GM12878 (cell line): ENCODE measurements around the gene RCAN1. TPM values are rescaled to one million over a fixed set of nuclear protein-coding genes. Genes with fewer than 3 reads are reported as not detected.

Source experiments
- ATAC-seq: fragments of 200-7000 bp; cut with Tn5 transposase; 3 replicates; pipeline ENCODE4 v1.9.1; 2020; ENCODE audit warnings: mild to moderate bottlenecking, moderate library complexity
- BruUV-seq: library from RNA; stranded (reverse); fragments of 400-500 nt; replicated peaks from 2 replicates; lab custom pipeline; 2021; lab: Mats Ljungman, UMichigan
- CTCF ChIA-PET: fragments of 300-600 bp; sonication (Branson Sonifier 250); formaldehyde crosslinking; extraction: SDS; loops from one replicate; lab custom pipeline; 2021; ENCODE audit warnings: inconsistent platforms; lab: Yijun Ruan, JAX
- POLR2A ChIA-PET: fragments of 350-600 bp; formaldehyde crosslinking; extraction: SDS; loops from one replicate; lab custom pipeline; 2021; ENCODE audit warnings: inconsistent platforms; lab: Charles Lee
- RAD21 ChIA-PET: fragments of 300-600 bp; sonication (Branson Sonifier 250); formaldehyde crosslinking; loops from one replicate; lab custom pipeline; 2023; ENCODE audit warnings: antibody characterized with exemption; ENCODE audit not compliant: unreplicated experiment; lab: Charles Lee
- SMC1A ChIA-PET: fragments of 300-600 bp; sonication (Branson Sonifier 250); formaldehyde crosslinking; loops from one replicate; lab custom pipeline; 2023; ENCODE audit not compliant: unreplicated experiment, uncharacterized antibody; lab: Charles Lee
- DNase-seq: peaks from one replicate; pipeline ENCODE4 v3.0.0-alpha.2; 2011; ENCODE audit warnings: low read depth, low spot score
- FAIRE-seq: peaks from 3 replicates; lab custom pipeline; 2011; peaks lifted over from hg19 to GRCh38; lab: Jason Lieb, UNC
- H2AFZ ChIP-seq: 2 replicates; pipeline ENCODE4 v1.6.0; 2011; ENCODE audit warnings: low read depth, low read length, control low read depth; ENCODE audit not compliant: control insufficient read depth
- H3K27ac ChIP-seq: 2 replicates; pipeline ENCODE4 v1.5.1; 2011; ENCODE audit warnings: control low read depth; ENCODE audit not compliant: control insufficient read depth, insufficient read depth
- H3K27me3 ChIP-seq, 2 experiments: replicated peaks in 1 of 2; 2 replicates each; pipeline versions ENCODE4 v1.6.0 to v1.6.1; 2011; ENCODE audit warnings: low read length in 1 of 2; ENCODE audit not compliant: control insufficient read depth in 2 of 2, insufficient read depth in 2 of 2
- H3K36me3 ChIP-seq, 2 experiments: 2 replicates each; pipeline ENCODE4 v1.5.1; 2011; ENCODE audit warnings: low read length in 1 of 2; ENCODE audit not compliant: control insufficient read depth in 2 of 2, insufficient read depth in 2 of 2
- H3K4me1 ChIP-seq: 2 replicates; pipeline ENCODE4 v1.6.1; 2011; ENCODE audit warnings: mild to moderate bottlenecking, low read length, moderate library complexity, mixed read lengths; ENCODE audit not compliant: control insufficient read depth, insufficient read depth
- H3K4me2 ChIP-seq: 2 replicates; pipeline ENCODE4 v1.6.0; 2011; ENCODE audit warnings: control low read depth; ENCODE audit not compliant: control insufficient read depth, insufficient read depth
- H3K4me3 ChIP-seq: fragments of 200-600 bp; sonication (generic); 2 replicates; pipeline ENCODE4 v1.5.1; 2016
- H3K79me2 ChIP-seq: 2 replicates; pipeline ENCODE4 v1.6.0; 2011; ENCODE audit warnings: low read length; ENCODE audit not compliant: control insufficient read depth, insufficient read depth
- H3K9ac ChIP-seq: 2 replicates; pipeline ENCODE4 v1.8.0; 2011; ENCODE audit warnings: low read length, control low read depth, mixed read lengths; ENCODE audit not compliant: control insufficient read depth, insufficient read depth
- H3K9me3 ChIP-seq: replicated peaks from 3 replicates; pipeline ENCODE4 v1.5.1; 2011; ENCODE audit warnings: mild to moderate bottlenecking, low read length; ENCODE audit not compliant: control insufficient read depth, insufficient read depth
- H4K20me1 ChIP-seq: 2 replicates; pipeline ENCODE4 v1.6.0; 2011; ENCODE audit not compliant: control insufficient read depth, insufficient read depth
- BCL11A ChIP-seq: IDR thresholded peaks from 2 replicates; pipeline ENCODE4 v1.6.1; 2011; ENCODE audit warnings: low read depth, low read length
- CBX3 ChIP-seq: fragments of 200-600 bp; sonication (generic); IDR thresholded peaks from 2 replicates; pipeline ENCODE4 v1.6.1; 2016; ENCODE audit warnings: low read depth, borderline replicate concordance
- CTCF ChIP-seq, 3 experiments: IDR thresholded peaks in 2 of 3; conservative IDR thresholded peaks in 1 of 3; 2 replicates each; pipeline ENCODE4 v1.5.1; 2011; ENCODE audit warnings: low read depth in 3 of 3, low read length in 3 of 3, mild to moderate bottlenecking in 3 of 3, control low read depth in 2 of 3, moderate library complexity in 2 of 3, inconsistent platforms in 1 of 3, mixed read lengths in 1 of 3; ENCODE audit not compliant: control insufficient read depth in 2 of 3, insufficient read depth in 1 of 3; ENCODE audit errors: extremely low read depth in 1 of 3
- DPF2 ChIP-seq: fragments of 450-650 bp; IDR thresholded peaks from 2 replicates; pipeline ENCODE4 v1.6.1; 2017; ENCODE audit warnings: mild to moderate bottlenecking
- E2F8 ChIP-seq: fragments of 450-650 bp; IDR thresholded peaks from 2 replicates; pipeline ENCODE4 v1.6.1; 2018; ENCODE audit warnings: mild to moderate bottlenecking, low read depth, moderate library complexity; ENCODE audit not compliant: partially characterized antibody
- EED ChIP-seq: sonication (generic); IDR thresholded peaks from 2 replicates; pipeline ENCODE4 v1.6.1; 2016; ENCODE audit warnings: antibody characterized with exemption, low read depth
- ETV6 ChIP-seq, 2 experiments: fragments of 450-650 bp in 1 of 2; IDR thresholded peaks in 1 of 2; conservative IDR thresholded peaks in 1 of 2; 2 replicates each; pipeline ENCODE4 v1.6.1; 2014; ENCODE audit warnings: antibody characterized with exemption in 1 of 2, borderline replicate concordance in 1 of 2, low read depth in 1 of 2, mild to moderate bottlenecking in 1 of 2, moderate library complexity in 1 of 2
- EZH2 ChIP-seq: IDR thresholded peaks from 2 replicates; pipeline ENCODE4 v1.6.1; 2012; ENCODE audit warnings: low read depth, mild to moderate bottlenecking, control low read depth, inconsistent platforms, low read length, borderline replicate concordance; ENCODE audit not compliant: control insufficient read depth
- GABPA ChIP-seq: IDR thresholded peaks from 2 replicates; pipeline ENCODE4 v1.6.1; 2014; ENCODE audit warnings: antibody characterized with exemption, low read depth, mild to moderate bottlenecking, inconsistent platforms
- KAT2A ChIP-seq: conservative IDR thresholded peaks from 2 replicates; pipeline ENCODE4 v1.6.1; 2011; ENCODE audit warnings: low read depth, low read length; ENCODE audit not compliant: control insufficient read depth
- MYC ChIP-seq: IDR thresholded peaks from 2 replicates; pipeline ENCODE4 v1.6.1; 2011; ENCODE audit warnings: mild to moderate bottlenecking, low read length, moderate library complexity, inconsistent platforms; ENCODE audit not compliant: insufficient read depth, insufficient replicate concordance, insufficient read length, severe bottlenecking
- NRF1 ChIP-seq: conservative IDR thresholded peaks from 2 replicates; pipeline ENCODE4 v1.6.1; 2011; ENCODE audit warnings: mild to moderate bottlenecking, low read depth, low read length, improper control_type of control experiment
- POLR2A ChIP-seq: IDR thresholded peaks from 2 replicates; pipeline ENCODE4 v1.6.1; 2011; ENCODE audit warnings: low read depth, mild to moderate bottlenecking, low read length
- SMAD1 ChIP-seq: fragments of 450-650 bp; IDR thresholded peaks from 2 replicates; pipeline ENCODE4 v1.6.1; 2018; ENCODE audit warnings: mild to moderate bottlenecking, low read depth; ENCODE audit not compliant: partially characterized antibody
- TARDBP ChIP-seq: IDR thresholded peaks from 2 replicates; pipeline ENCODE4 v1.6.1; 2016; ENCODE audit warnings: borderline replicate concordance
- ZSCAN29 ChIP-seq: fragments of 450-650 bp; IDR thresholded peaks from 2 replicates; pipeline ENCODE4 v1.6.1; 2017; ENCODE audit warnings: mild to moderate bottlenecking, moderate library complexity
- WGBS: methylation state at CpG from one replicate; pipeline ENCODE4 v1.1.6; 2016; ENCODE audit warnings: low lambda C conversion rate; ENCODE audit not compliant: insufficient replicate concordance, insufficient coverage; ENCODE audit errors: missing lambda C conversion rate; 5-methylcytosine and 5-hydroxymethylcytosine counted together
- in situ Hi-C: fragments of 300-500 bp; cut with MboI; formaldehyde crosslinking; loops from 9 replicates; pipeline ENCODE4 v1.14.3; 2018; ENCODE audit warnings: mixed read lengths
- intact Hi-C: fragments of 100-400 bp; cut with micrococcal nuclease; formaldehyde crosslinking; loops from one replicate; pipeline ENCODE4 v1.14.2; 2022; ENCODE audit not compliant: unreplicated experiment
- polyA plus RNA-seq, 11 experiments: library from polyadenylated mRNA; depleted of rRNA in 4 of 11; unstranded in 6 of 11; stranded (reverse) in 5 of 11; fragments of >200 nt; fragmentation: Nextera tagmentation in 4 of 11; fragmentation: Illumina TruSeq in 1 of 11; extraction: Ambion mirVana in 4 of 11; extraction: Trizol in 1 of 11; gene quantifications; 1 replicate in 1 of 11; 2 replicates in 10 of 11; pipeline versions ENCODE4 v1.2.1 to v1.2.3, GENCODE V29; 2011 to 2016; ENCODE audit warnings: inconsistent platforms in 2 of 11, missing spikeins in 2 of 11, low read depth in 1 of 11
- total RNA-seq, 4 experiments: library from RNA; depleted of rRNA in 3 of 4; stranded (reverse); fragments of >200 nt in 3 of 4; fragmentation: Illumina TruSeq in 1 of 4; extraction: Trizol in 1 of 4; gene quantifications; 2 replicates each; pipeline versions ENCODE4 v1.2.1 to v1.2.3, GENCODE V29; 2013 to 2021

RCAN1 gene
- total and polyA plus RNA-seq, 10 of the 15 experiments (the other 5 are each of a cell fraction or from before 2014, with no cell fraction given) = 2.8 to 12.9 (median 10.5) TPM

- no peak for TF ChIP-seq E2F8
- TF ChIP-seq NRF1 = no peak
These were observed 78.6 kb downstream of the RCAN1 start (continued) for GRCh38 chr21:34536311-34536710.

- H3K27ac ChIP-seq = no peak overlapping the region
- ATAC-seq = no peak
- 99% methylated on average over 3 of the region's 3 CpGs for WGBS
- H3K27me3 ChIP-seq = no peaks in the 10 kb centered on the region
- no peak for FAIRE-seq
- no peaks in the 10 kb centered on the region for H3K9me3 ChIP-seq
- H3K79me2 ChIP-seq = no peaks in the 10 kb centered on the region
- H3K4me1 ChIP-seq = peaks cover 12% of the 10 kb centered on the region
- H4K20me1 ChIP-seq = no peaks in the 10 kb centered on the region
- no peak overlapping the region for H3K4me2 ChIP-seq
- ChIA-PET POLR2A (no interaction called here), RAD21 (no interaction called here), SMC1A (no interaction called here), CTCF (no interaction called here)
- in situ Hi-C loops = no loop called here
- no peak overlapping the region for H3K4me3 ChIP-seq
- no peaks in the 10 kb centered on the region for H3K36me3 ChIP-seq
- H2AFZ ChIP-seq = no peak overlapping the region
- no peak for TF ChIP-seq MYC
- TF ChIP-seq ZSCAN29 = no peak
- TF ChIP-seq KAT2A = no peak
- TF ChIP-seq EED = no peak
- no peak for TF ChIP-seq TARDBP
- TF ChIP-seq CBX3 = no peak
- no peak for TF ChIP-seq POLR2A
- no peak for TF ChIP-seq EZH2
- no peak for TF ChIP-seq GABPA
- no peak for TF ChIP-seq DPF2
- TF ChIP-seq CTCF (IDR thresholded peaks at IDR 0.05 in 2 of 3, conservative IDR thresholded peaks at IDR 0.05 in 1 of 3; ENCODE audit: control insufficient read depth in 2 of 3, extremely low read depth in 1 of 3, insufficient read depth in 1 of 3, low read depth in 3 of 3, low read length in 3 of 3) = no peak
- TF ChIP-seq BCL11A = no peak
- TF ChIP-seq ETV6 (conservative IDR thresholded peaks at IDR 0.05 in 1 of 2, IDR thresholded peaks at IDR 0.05 in 1 of 2; ENCODE audit: borderline replicate concordance in 1 of 2, low read depth in 1 of 2) = no peak
- TF ChIP-seq SMAD1 = no peak
- TF ChIP-seq, all 136 proteins: peak for 0
- intact Hi-C loops = no loop called here
- no peak for DNase-seq
- no peak overlapping the region for H3K9ac ChIP-seq
- BruUV-seq = no TSS peak
These were observed 79.0 kb downstream of the RCAN1 start for GRCh38 chr21:34535886-34536285.
